ENCODE results near the gene SNX25.

SNX25 gene

DNA sequence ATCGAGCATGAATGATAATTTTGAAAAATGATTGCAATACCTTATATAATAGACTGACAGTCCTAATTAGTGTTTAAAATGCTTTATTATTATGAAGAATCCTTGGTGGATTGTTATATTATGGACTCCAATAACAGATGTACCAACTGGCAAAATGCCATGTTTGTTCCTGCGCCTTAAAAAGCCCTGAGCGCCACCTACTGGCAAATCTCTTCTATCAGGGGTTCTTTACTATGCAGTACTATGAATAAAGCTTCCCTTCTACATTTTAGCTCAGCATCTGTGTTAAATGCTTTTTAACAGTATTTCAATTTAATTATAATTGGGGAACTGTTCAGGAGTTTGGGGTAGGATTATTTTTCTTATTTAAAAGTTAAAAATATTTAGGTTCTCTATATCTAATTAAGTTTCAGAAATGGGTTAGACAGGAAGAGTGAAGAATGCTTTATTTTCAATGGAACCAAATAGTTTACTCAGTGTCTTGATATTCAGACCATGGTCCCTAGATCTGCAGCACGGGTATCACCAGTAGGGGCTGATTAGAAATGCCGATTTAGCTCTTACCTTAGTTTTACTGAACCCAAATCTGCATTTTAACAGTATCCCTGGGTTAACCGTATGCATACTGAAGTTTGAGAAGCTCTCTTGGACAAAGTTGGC, 25.6 kb upstream of the SNX25 start:
- no peaks in the 10 kb centered on the region for H3K9me3 ChIP-seq (ENCODE audit: control extremely low read depth in 1 of 5, control insufficient read depth in 4 of 5, insufficient read depth in 2 of 5, low read depth in 1 of 5, low read length in 4 of 5)
- H3K27me3 ChIP-seq (replicated peaks in 2 of 5; ENCODE audit: control insufficient read depth in 4 of 5, insufficient read depth in 5 of 5, low read length in 4 of 5): no peaks in the 10 kb centered on the region
- CTCF ChIA-PET: interaction anchor here (0.6 to 4.9 kb wide), 15 partner anchors 9 to 178 kb away, joined by 3 to 27 read pairs (median 4); partner anchors contain the start of gene SLC25A4
- DNase-seq: peak; percentile 90 to 96 (median 93)
- H3K27ac ChIP-seq (ENCODE audit: insufficient read depth in 1 of 2, low read depth in 1 of 2, low read length in 2 of 2, poor library complexity in 1 of 2, severe bottlenecking in 2 of 2): no peak overlapping the region
- peaks cover 4 to 14% (median 10%) of the 10 kb centered on the region in 4 experiments for H3K36me3 ChIP-seq (ENCODE audit: control insufficient read depth in 4 of 4, insufficient read depth in 4 of 4, low read length in 3 of 4)
- H3K4me3 ChIP-seq (ENCODE audit: control insufficient read depth in 1 of 7, extremely low read depth in 1 of 7, insufficient read depth in 4 of 7, low read depth in 2 of 7, low read length in 6 of 7): no peak overlapping the region
- 42% methylated on average over 5 of the region's 6 CpGs for WGBS (ENCODE audit: insufficient coverage)
- H3K4me1 ChIP-seq (ENCODE audit: control extremely low read depth in 1 of 4, control insufficient read depth in 4 of 4, insufficient read depth in 4 of 4, low read length in 3 of 4): peaks cover 0 to 5% (median 3%) of the 10 kb centered on the region in 4 experiments
- POLR2A ChIA-PET: no interaction called here

DNA sequence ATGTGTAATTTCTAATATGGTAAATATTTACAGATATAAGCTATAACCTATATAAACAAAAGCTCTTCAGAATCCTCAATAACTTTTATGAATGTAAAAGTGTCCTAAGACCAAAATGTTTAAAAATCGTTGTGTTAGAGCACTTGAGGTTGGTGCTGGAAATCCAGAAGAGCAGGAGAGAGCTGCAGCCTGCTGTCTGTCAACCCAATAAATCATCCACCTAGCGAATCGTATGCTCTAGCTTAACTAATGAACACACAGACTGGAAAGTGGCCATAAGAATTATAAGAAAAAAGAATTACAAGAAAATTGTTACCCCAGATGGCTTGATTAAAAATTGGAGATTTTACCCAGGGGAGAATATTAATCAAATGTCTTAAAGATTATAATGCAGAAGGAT, 22.6 kb upstream of the SNX25 start:
- no peak for DNase-seq
- H3K4me3 ChIP-seq (ENCODE audit: control insufficient read depth in 1 of 7, extremely low read depth in 1 of 7, insufficient read depth in 4 of 7, low read depth in 2 of 7, low read length in 6 of 7): no peak overlapping the region
- CTCF ChIA-PET: interaction anchor here (0.9 to 4.9 kb wide), 5 partner anchors 10 to 245 kb away, joined by 3 to 27 read pairs (median 3); partner anchors contain the start of gene SLC25A4
- H3K9me3 ChIP-seq (ENCODE audit: control extremely low read depth in 1 of 5, control insufficient read depth in 4 of 5, insufficient read depth in 2 of 5, low read depth in 1 of 5, low read length in 4 of 5): no peaks in the 10 kb centered on the region
- H3K4me1 ChIP-seq (ENCODE audit: control extremely low read depth in 1 of 4, control insufficient read depth in 4 of 4, insufficient read depth in 4 of 4, low read length in 3 of 4): peaks cover 0 to 5% (median 3%) of the 10 kb centered on the region in 4 experiments
- POLR2A ChIA-PET: interaction anchor here (0.8 kb wide), 1 partner anchor 10 kb away, joined by 7 read pairs; no protein-coding TSS in a partner anchor
- WGBS (ENCODE audit: insufficient coverage): no CpG with 5 or more reads among the region's 3 CpGs
- H3K36me3 ChIP-seq (ENCODE audit: control insufficient read depth in 4 of 4, insufficient read depth in 4 of 4, low read length in 3 of 4): peaks cover 6 to 22% (median 19%) of the 10 kb centered on the region in 4 experiments
- no peaks in the 10 kb centered on the region for H3K27me3 ChIP-seq (replicated peaks in 2 of 5; ENCODE audit: control insufficient read depth in 4 of 5, insufficient read depth in 5 of 5, low read length in 4 of 5)
- H3K27ac ChIP-seq (ENCODE audit: insufficient read depth in 1 of 2, low read depth in 1 of 2, low read length in 2 of 2, poor library complexity in 1 of 2, severe bottlenecking in 2 of 2): no peak overlapping the region

DNA sequence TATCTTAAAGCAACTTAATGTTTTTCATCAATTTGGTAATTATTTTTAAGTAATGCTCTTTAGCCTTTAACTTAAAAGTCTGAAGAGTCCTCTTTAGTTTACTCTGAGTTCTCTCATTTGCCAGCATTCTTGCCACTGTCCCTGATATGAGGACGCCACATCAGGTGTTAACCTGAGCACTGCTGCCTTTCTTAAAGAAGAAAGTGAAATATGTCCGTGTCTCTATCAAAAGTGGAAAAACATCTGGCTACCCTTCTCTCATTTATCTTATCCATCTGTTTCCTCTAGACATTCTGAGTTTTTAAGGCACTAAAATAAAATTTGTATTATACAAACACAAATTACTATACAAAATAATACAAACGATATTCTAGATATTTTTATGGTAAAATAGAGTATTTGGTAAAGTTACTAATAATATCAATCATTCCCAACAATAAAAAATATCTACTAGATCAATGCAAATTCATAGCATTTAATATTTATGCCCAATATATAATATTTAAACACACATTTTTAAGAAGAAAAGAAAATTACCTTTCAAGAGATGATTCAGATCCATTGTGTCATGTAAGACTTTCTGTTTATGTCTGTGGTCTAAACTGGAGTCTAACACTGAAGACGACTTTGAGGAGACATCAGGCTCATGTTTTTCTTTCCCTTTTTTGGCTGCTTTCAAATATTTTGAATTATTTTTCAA, 19.6 kb upstream of the SNX25 start:
- Histone ChIP-seq H3K27ac (ENCODE audit: insufficient read depth in 1 of 2, low read depth in 1 of 2, low read length in 2 of 2, poor library complexity in 1 of 2, severe bottlenecking in 2 of 2) (no peak overlapping the region), H3K36me3 (ENCODE audit: control insufficient read depth in 4 of 4, insufficient read depth in 4 of 4, low read length in 3 of 4) (peaks cover 3 to 22% (median 16%) of the 10 kb centered on the region in 4 experiments), H3K4me3 (ENCODE audit: control insufficient read depth in 1 of 7, extremely low read depth in 1 of 7, insufficient read depth in 4 of 7, low read depth in 2 of 7, low read length in 6 of 7) (no peak overlapping the region), H3K9me3 (ENCODE audit: control extremely low read depth in 1 of 5, control insufficient read depth in 4 of 5, insufficient read depth in 2 of 5, low read depth in 1 of 5, low read length in 4 of 5) (no peaks in the 10 kb centered on the region), H3K27me3 (replicated peaks in 2 of 5; ENCODE audit: control insufficient read depth in 4 of 5, insufficient read depth in 5 of 5, low read length in 4 of 5) (no peaks in the 10 kb centered on the region), H3K4me1 (ENCODE audit: control extremely low read depth in 1 of 4, control insufficient read depth in 4 of 4, insufficient read depth in 4 of 4, low read length in 3 of 4) (peaks cover 0 to 5% (median 2%) of the 10 kb centered on the region in 4 experiments)
- POLR2A ChIA-PET: no interaction called here
- peak in 2 of 3 donors; percentile 35 to 53 for DNase-seq
- CTCF ChIA-PET: no interaction called here
- 67% methylated on average over 3 of the region's 4 CpGs for WGBS (ENCODE audit: insufficient coverage)

DNA sequence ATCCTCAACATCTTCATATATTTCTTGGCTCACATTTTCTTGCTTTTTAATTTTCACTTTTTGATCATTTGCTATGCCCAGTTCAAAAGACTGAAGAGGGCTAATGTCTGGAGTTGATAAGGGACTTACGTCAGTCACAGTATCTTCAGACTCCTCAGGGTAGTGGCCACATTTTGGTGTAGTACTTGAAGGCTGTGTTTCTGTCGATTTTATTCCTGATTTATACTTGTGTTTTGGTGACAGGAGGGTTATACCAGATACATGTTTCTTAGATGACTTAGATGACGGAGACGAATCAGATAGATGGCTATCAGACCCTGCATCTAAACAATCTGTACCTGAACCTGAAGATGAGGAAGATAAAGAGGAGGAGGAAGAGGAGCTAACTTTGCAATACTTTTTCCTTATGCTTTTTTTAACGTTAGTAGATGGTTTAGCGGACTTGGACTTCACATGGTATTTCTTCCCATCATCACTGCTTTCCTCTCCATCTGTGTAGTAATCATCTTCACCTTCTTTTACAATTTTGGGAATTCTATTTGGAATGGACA, 19.0 kb upstream of the SNX25 start:
- Histone ChIP-seq H3K27ac (ENCODE audit: insufficient read depth in 1 of 2, low read depth in 1 of 2, low read length in 2 of 2, poor library complexity in 1 of 2, severe bottlenecking in 2 of 2) (no peak overlapping the region), H3K4me3 (ENCODE audit: control insufficient read depth in 1 of 7, extremely low read depth in 1 of 7, insufficient read depth in 4 of 7, low read depth in 2 of 7, low read length in 6 of 7) (no peak overlapping the region), H3K4me1 (ENCODE audit: control extremely low read depth in 1 of 4, control insufficient read depth in 4 of 4, insufficient read depth in 4 of 4, low read length in 3 of 4) (peaks cover 0 to 5% (median 2%) of the 10 kb centered on the region in 4 experiments), H3K9me3 (ENCODE audit: control extremely low read depth in 1 of 5, control insufficient read depth in 4 of 5, insufficient read depth in 2 of 5, low read depth in 1 of 5, low read length in 4 of 5) (no peaks in the 10 kb centered on the region), H3K36me3 (ENCODE audit: control insufficient read depth in 4 of 4, insufficient read depth in 4 of 4, low read length in 3 of 4) (peaks cover 3 to 22% (median 16%) of the 10 kb centered on the region in 4 experiments), H3K27me3 (replicated peaks in 2 of 5; ENCODE audit: control insufficient read depth in 4 of 5, insufficient read depth in 5 of 5, low read length in 4 of 5) (no peaks in the 10 kb centered on the region)
- peak in 2 of 3 donors; percentile 17 to 36 for DNase-seq
- ChIA-PET CTCF (no interaction called here), POLR2A (no interaction called here)
- WGBS (ENCODE audit: insufficient coverage): 96% methylated on average over 6 of the region's 6 CpGs

DNA sequence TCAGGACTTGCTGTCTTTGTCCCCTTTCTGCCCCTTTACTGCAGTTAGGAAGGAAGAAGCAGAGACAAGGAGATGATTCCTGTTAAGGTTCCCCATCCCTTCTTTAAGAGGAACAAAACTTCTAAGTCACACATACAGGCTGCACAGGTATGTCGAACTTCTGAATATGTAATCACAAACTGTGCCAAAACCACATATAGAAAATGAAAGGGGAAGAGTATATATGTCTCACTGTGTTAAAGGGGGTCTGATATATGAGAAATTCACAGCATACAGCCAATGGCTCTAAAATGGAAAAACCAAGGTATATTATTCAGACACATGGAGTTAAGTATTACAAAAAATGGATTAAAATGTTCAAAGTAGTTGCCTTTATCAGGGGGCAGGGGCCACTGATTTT, 17.3 kb upstream of the SNX25 start:
- ChIA-PET POLR2A (interaction anchor here (0.6 kb wide), 1 partner anchor 1482 kb away, joined by 3 read pairs; no protein-coding TSS in a partner anchor), CTCF (interaction anchor here (1.1 kb wide), 1 partner anchor 10 kb away, joined by 3 read pairs; no protein-coding TSS in a partner anchor)
- peaks cover 3 to 22% (median 16%) of the 10 kb centered on the region in 4 experiments for H3K36me3 ChIP-seq (ENCODE audit: control insufficient read depth in 4 of 4, insufficient read depth in 4 of 4, low read length in 3 of 4)
- no CpG with 5 or more reads among the region's 1 CpG for WGBS (ENCODE audit: insufficient coverage)
- no peaks in the 10 kb centered on the region for H3K9me3 ChIP-seq (ENCODE audit: control extremely low read depth in 1 of 5, control insufficient read depth in 4 of 5, insufficient read depth in 2 of 5, low read depth in 1 of 5, low read length in 4 of 5)
- H3K4me1 ChIP-seq (ENCODE audit: control extremely low read depth in 1 of 4, control insufficient read depth in 4 of 4, insufficient read depth in 4 of 4, low read length in 3 of 4): peaks cover 0 to 3% (median 2%) of the 10 kb centered on the region in 4 experiments
- peak in 2 of 3 donors; percentile 16 to 18 for DNase-seq
- no peak overlapping the region for H3K4me3 ChIP-seq (ENCODE audit: control insufficient read depth in 1 of 7, extremely low read depth in 1 of 7, insufficient read depth in 4 of 7, low read depth in 2 of 7, low read length in 6 of 7)
- no peak overlapping the region for H3K27ac ChIP-seq (ENCODE audit: insufficient read depth in 1 of 2, low read depth in 1 of 2, low read length in 2 of 2, poor library complexity in 1 of 2, severe bottlenecking in 2 of 2)
- no peaks in the 10 kb centered on the region for H3K27me3 ChIP-seq (replicated peaks in 2 of 5; ENCODE audit: control insufficient read depth in 4 of 5, insufficient read depth in 5 of 5, low read length in 4 of 5)

DNA sequence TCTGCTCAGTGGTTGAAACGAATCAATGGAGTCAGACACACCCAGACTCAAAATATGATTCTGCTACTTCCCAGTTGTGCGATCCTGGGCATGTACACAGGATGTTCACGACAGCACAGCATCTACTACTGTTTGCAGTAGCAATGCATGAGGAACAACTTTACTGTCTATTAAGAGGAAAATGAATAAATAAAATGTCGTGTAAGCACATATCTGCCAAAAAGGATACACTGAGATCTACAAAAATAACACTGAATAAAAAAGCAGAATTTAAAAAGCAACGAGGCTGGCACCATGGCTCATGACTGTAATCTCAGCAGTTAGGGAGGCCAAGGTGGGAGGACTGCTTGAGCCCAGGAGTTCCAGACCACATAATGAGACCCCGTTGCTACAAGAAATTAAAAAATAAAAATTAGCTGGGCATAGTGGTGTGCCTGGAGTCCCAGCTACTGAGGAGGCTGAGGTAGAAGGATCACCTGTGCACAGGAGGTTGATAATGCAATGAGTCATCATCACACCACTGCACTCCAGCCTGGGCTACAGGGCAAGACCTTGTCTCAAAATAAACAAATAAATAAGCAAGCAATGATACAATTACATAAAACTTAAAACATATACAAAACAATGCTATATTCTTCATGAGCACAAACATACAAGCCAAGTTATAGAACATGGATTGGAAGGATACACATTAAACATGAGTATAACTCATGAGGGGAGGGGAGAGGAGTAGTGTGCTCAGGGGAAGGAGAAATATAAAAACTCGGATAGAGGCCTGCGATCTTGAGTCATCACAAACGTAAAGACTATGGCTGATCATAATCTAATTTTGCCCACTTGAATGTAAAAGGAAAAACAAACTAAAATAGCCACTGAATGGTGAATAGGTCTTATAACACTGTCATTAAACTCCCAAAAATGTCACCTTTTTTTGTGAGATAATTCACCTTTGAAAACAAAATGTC, 14.2 kb upstream of the SNX25 start:
- H3K4me3 ChIP-seq (ENCODE audit: control insufficient read depth in 1 of 7, extremely low read depth in 1 of 7, insufficient read depth in 4 of 7, low read depth in 2 of 7, low read length in 6 of 7): no peak overlapping the region
- ChIA-PET CTCF (interaction anchor here (1.5 to 3.9 kb wide), 3 partner anchors 9 to 13 kb away, joined by 4 to 27 read pairs (median 6); no protein-coding TSS in a partner anchor), POLR2A (no interaction called here)
- H3K9me3 ChIP-seq (ENCODE audit: control extremely low read depth in 1 of 5, control insufficient read depth in 4 of 5, insufficient read depth in 2 of 5, low read depth in 1 of 5, low read length in 4 of 5): no peaks in the 10 kb centered on the region
- 97% methylated on average over 5 of the region's 9 CpGs for WGBS (ENCODE audit: insufficient coverage)
- no peak for DNase-seq
- no peaks in the 10 kb centered on the region for H3K4me1 ChIP-seq (ENCODE audit: control extremely low read depth in 1 of 4, control insufficient read depth in 4 of 4, insufficient read depth in 4 of 4, low read length in 3 of 4)
- no peak overlapping the region for H3K27ac ChIP-seq (ENCODE audit: insufficient read depth in 1 of 2, low read depth in 1 of 2, low read length in 2 of 2, poor library complexity in 1 of 2, severe bottlenecking in 2 of 2)
- H3K36me3 ChIP-seq (ENCODE audit: control insufficient read depth in 4 of 4, insufficient read depth in 4 of 4, low read length in 3 of 4): peaks cover 1 to 8% (median 5%) of the 10 kb centered on the region in 4 experiments
- H3K27me3 ChIP-seq (replicated peaks in 2 of 5; ENCODE audit: control insufficient read depth in 4 of 5, insufficient read depth in 5 of 5, low read length in 4 of 5): no peaks in the 10 kb centered on the region
